ENCODE measurements around the gene GDPD5. TPM values are rescaled to one million over a fixed set of nuclear protein-coding genes. Genes with fewer than 3 reads are reported as not detected.

GDPD5 gene
- total RNA-seq, 1 experiment from 2014 or later, result 7.8 TPM

DNA sequence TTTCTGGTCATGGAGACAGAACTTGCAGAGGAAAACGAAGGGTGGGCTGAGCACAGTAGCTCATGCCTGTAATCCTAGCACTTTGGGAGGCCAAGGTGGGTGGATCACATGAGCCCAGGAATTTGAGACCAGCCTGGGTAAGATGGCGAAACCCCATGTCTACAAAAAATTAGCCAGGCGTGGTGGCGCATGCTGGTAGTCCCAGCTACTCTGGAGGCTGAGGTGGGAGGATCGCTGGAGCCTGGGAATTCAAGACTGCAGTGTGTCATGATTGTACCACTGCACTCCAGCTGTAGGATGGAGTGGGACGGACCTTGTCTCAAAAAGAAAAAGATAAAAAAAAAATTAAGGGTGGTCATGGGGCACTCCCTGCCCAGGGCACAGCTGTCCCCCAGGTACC, 42.2 kb upstream of the GDPD5 start:
- H3K4me3 Mint-ChIP-seq, result no peak overlapping the region
- Histone ChIP-seq H3K79me1 (ENCODE audit: insufficient read depth, low read depth, low read length, poor library complexity, severe bottlenecking) (peaks cover 3% of the 10 kb centered on the region), H3K56ac (ENCODE audit: insufficient read length, low read depth, low read length) (no peak overlapping the region), H2BK20ac (ENCODE audit: low read depth, low read length, poor library complexity, severe bottlenecking) (no peak overlapping the region), H2BK12ac (ENCODE audit: insufficient read length, low read depth, low read length) (no peak overlapping the region), H3K27me3 (ENCODE audit: insufficient read depth, low read length) (no peaks in the 10 kb centered on the region), H3K23me2 (ENCODE audit: insufficient read length, low read depth, low read length, poor library complexity, severe bottlenecking) (peaks cover 8% of the 10 kb centered on the region), H3K79me2 (ENCODE audit: insufficient read depth, low read length) (peaks cover 30% of the 10 kb centered on the region; the same call in 1 of the 2 replicates), H3T11ph (ENCODE audit: low read length) (no peak overlapping the region), H3K9me3 (ENCODE audit: control insufficient read depth, low read depth, low read length) (no peaks in the 10 kb centered on the region), H4K8ac (replicated peaks; ENCODE audit: insufficient read length, low read depth, low read length) (no peak overlapping the region), H3K4me1 (ENCODE audit: insufficient read depth, low read length) (peaks cover 9% of the 10 kb centered on the region), H3K23ac (ENCODE audit: insufficient read length, low read depth, low read length) (no peak overlapping the region), H2BK5ac (ENCODE audit: insufficient read length, low read length) (no peak overlapping the region), H4K5ac (ENCODE audit: insufficient read length, low read depth, low read length) (no peak overlapping the region), H4K91ac (ENCODE audit: insufficient read length, low read depth, low read length) (no peak overlapping the region), H3K18ac (ENCODE audit: insufficient read length, low read depth, low read length) (no peak overlapping the region), H3K9ac (ENCODE audit: extremely low read depth, insufficient read length, low read length) (no peak overlapping the region), H4K20me1 (ENCODE audit: control insufficient read depth, insufficient read depth, insufficient read length) (no peaks in the 10 kb centered on the region), H3K14ac (ENCODE audit: insufficient read depth, low read length) (no peak overlapping the region), H3K4me2 (ENCODE audit: insufficient read depth, insufficient read length, low read length) (no peak overlapping the region), H2AFZ (ENCODE audit: low read length) (no peak overlapping the region), H2BK120ac (ENCODE audit: low read depth, low read length, poor library complexity, severe bottlenecking) (no peak overlapping the region), H3K27ac (ENCODE audit: insufficient read length, low read depth, low read length) (no peak overlapping the region), H2BK15ac (ENCODE audit: low read depth, low read length) (no peak overlapping the region), H2AK5ac (ENCODE audit: insufficient read length, low read length) (no peak overlapping the region), H3K4ac (ENCODE audit: low read depth, low read length) (no peak overlapping the region)
- no peaks in the 10 kb centered on the region for H3K27me3 Mint-ChIP-seq (ENCODE audit: low read depth)
- no peaks in the 10 kb centered on the region for H3K9me3 Mint-ChIP-seq
- TF ChIP-seq, protein P1, sequence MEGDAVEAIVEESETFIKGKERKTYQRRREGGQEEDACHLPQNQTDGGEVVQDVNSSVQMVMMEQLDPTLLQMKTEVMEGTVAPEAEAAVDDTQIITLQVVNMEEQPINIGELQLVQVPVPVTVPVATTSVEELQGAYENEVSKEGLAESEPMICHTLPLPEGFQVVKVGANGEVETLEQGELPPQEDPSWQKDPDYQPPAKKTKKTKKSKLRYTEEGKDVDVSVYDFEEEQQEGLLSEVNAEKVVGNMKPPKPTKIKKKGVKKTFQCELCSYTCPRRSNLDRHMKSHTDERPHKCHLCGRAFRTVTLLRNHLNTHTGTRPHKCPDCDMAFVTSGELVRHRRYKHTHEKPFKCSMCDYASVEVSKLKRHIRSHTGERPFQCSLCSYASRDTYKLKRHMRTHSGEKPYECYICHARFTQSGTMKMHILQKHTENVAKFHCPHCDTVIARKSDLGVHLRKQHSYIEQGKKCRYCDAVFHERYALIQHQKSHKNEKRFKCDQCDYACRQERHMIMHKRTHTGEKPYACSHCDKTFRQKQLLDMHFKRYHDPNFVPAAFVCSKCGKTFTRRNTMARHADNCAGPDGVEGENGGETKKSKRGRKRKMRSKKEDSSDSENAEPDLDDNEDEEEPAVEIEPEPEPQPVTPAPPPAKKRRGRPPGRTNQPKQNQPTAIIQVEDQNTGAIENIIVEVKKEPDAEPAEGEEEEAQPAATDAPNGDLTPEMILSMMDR (conservative IDR thresholded peaks at IDR 0.05), result no peak
- H3K4me1 Mint-ChIP-seq, result peaks cover 25 to 27% of the 10 kb centered on the region in 2 experiments
- H3K27ac Mint-ChIP-seq, result peak overlapping the region in 1 of 3 experiments; percentile 72; a peak in 1 of 7 replicates
- no peak for DNase-seq
- H3K36me3 Mint-ChIP-seq (ENCODE audit: insufficient read depth in 1 of 3, low read depth in 3 of 3), result peaks cover 53 to 85% (median 73%) of the 10 kb centered on the region in 3 experiments
- WGBS (ENCODE audit: extremely low coverage, insufficient read length, low lambda C conversion rate), result no CpG with 5 or more reads among the region's 6 CpGs
